Stimulated activated CD4-positive, alpha-beta T cell treated with anti-CD3 and anti-CD28 coated beads, Interleukin-15, amount 100 ng/mL, for 24 hours (primary cell): Measurements from ENCODE around the gene GPR137B.

ENCODE experiments used
- DNase-seq: peaks from one replicate; pipeline ENCODE4 v3.0.0-alpha.2; 2020

The GPR137B gene

GRCh38 chr1:236117710-236118109, 24.6 kb upstream of the GPR137B start:
- no peak for DNase-seq

GRCh38 chr1:236119943-236120484, 22.3 kb upstream of the GPR137B start:
- DNase-seq, result no peak

- peak; percentile 21 for DNase-seq
These were observed 21.6 kb upstream of the GPR137B start for GRCh38 chr1:236120721-236121153.

- DNase-seq, result peak; percentile 55
These were observed 20.2 kb upstream of the GPR137B start for GRCh38 chr1:236122176-236122575.

GRCh38 chr1:236123563-236123962, 18.8 kb upstream of the GPR137B start:
- no peak for DNase-seq

- no peak for DNase-seq
These were observed 17.4 kb upstream of the GPR137B start for GRCh38 chr1:236124965-236125364.

GRCh38 chr1:236127045-236127444, 15.3 kb upstream of the GPR137B start:
- no peak for DNase-seq

- DNase-seq, result no peak
These were observed 13.6 kb upstream of the GPR137B start for GRCh38 chr1:236128646-236129178.

GRCh38 chr1:236129306-236129705, 13.0 kb upstream of the GPR137B start:
- DNase-seq, result no peak

GRCh38 chr1:236130372-236130771, 12.0 kb upstream of the GPR137B start:
- DNase-seq, result no peak

GRCh38 chr1:236131916-236132315, 10.4 kb upstream of the GPR137B start:
- DNase-seq, result no peak

- no peak for DNase-seq
These were observed 9.8 kb upstream of the GPR137B start for GRCh38 chr1:236132420-236133046.

GRCh38 chr1:236133339-236133738, 9.0 kb upstream of the GPR137B start:
- no peak for DNase-seq

GRCh38 chr1:236133802-236134201, 8.5 kb upstream of the GPR137B start:
- DNase-seq, result no peak

GRCh38 chr1:236137285-236137852, 5.0 kb upstream of the GPR137B start:
- DNase-seq, result no peak

GRCh38 chr1:236139495-236139894, 2.8 kb upstream of the GPR137B start:
- no peak for DNase-seq

GRCh38 chr1:236140705-236141446, 1.5 kb upstream of the GPR137B start:
- no peak for DNase-seq

GRCh38 chr1:236141447-236142252, 689 bp upstream of the GPR137B start:
- DNase-seq, result peak; percentile 41

- peak; percentile 58 for DNase-seq
These were observed 987 bp downstream of the GPR137B start for GRCh38 chr1:236143104-236143948.

- DNase-seq, result no peak
These were observed 1.7 kb downstream of the GPR137B start for GRCh38 chr1:236144033-236144432.

- DNase-seq, result no peak
These were observed 2.3 kb downstream of the GPR137B start for GRCh38 chr1:236144446-236145150.
